H1 (cell line): ENCODE measurements around the gene DIDO1. TPM values are rescaled to one million over a fixed set of nuclear protein-coding genes. Genes with fewer than 3 reads are reported as not detected.
A peak's percentile ranks its signal among the peaks of the same experiment; 100 is the strongest.

Experiments used
- CTCF ChIA-PET: fragments of 300-600 bp; sonication (Branson Sonifier 250); formaldehyde crosslinking; loops from one replicate; lab custom pipeline; 2021; ENCODE audit not compliant: partially characterized antibody; lab: Charles Lee
- POLR2A ChIA-PET: fragments of 300-600 bp; sonication (Branson Sonifier 250); formaldehyde crosslinking; loops from one replicate; lab custom pipeline; 2021; ENCODE audit warnings: inconsistent platforms; ENCODE audit not compliant: partially characterized antibody; lab: Charles Lee
- DNase-seq, 2 experiments: peaks; one replicate each; pipeline versions ENCODE4 v3.0.0 to v3.0.0-alpha.2; 2010 to 2022; ENCODE audit warnings: low spot score in 2 of 2, low read depth in 1 of 2, mixed read lengths in 1 of 2
- FAIRE-seq: peaks from 2 replicates; lab custom pipeline; 2011; peaks lifted over from hg19 to GRCh38; lab: Jason Lieb, UNC
- H2AFZ ChIP-seq: 2 replicates; pipeline ENCODE4 v1.8.1; 2012; ENCODE audit warnings: low read length, inconsistent platforms
- H2AK5ac ChIP-seq: 2 replicates; pipeline ENCODE4 v1.6.1; 2013; ENCODE audit warnings: low read depth, low read length
- H2BK120ac ChIP-seq: replicated peaks from 2 replicates; pipeline ENCODE3; 2013; ENCODE audit warnings: low read depth, low read length, inconsistent platforms
- H2BK12ac ChIP-seq: 2 replicates; pipeline ENCODE4 v1.6.1; 2013; ENCODE audit warnings: low read depth, low read length
- H2BK15ac ChIP-seq: 2 replicates; pipeline ENCODE4 v1.6.1; 2013; ENCODE audit warnings: low read length
- H2BK20ac ChIP-seq: 2 replicates; pipeline ENCODE4 v1.6.1; 2013; ENCODE audit warnings: low read length
- H2BK5ac ChIP-seq: 2 replicates; pipeline ENCODE4 v1.6.1; 2013; ENCODE audit warnings: low read depth, low read length
- H3K14ac ChIP-seq: 2 replicates; pipeline ENCODE4 v1.6.1; 2013; ENCODE audit warnings: inconsistent platforms; ENCODE audit not compliant: insufficient read length
- H3K18ac ChIP-seq: 2 replicates; pipeline ENCODE4 v1.6.1; 2013; ENCODE audit warnings: low read length; ENCODE audit errors: extremely low read depth
- H3K23ac ChIP-seq: 2 replicates; pipeline ENCODE4 v1.6.1; 2013; ENCODE audit warnings: inconsistent platforms; ENCODE audit not compliant: insufficient read length
- H3K23me2 ChIP-seq: 2 replicates; pipeline ENCODE4 v1.6.1; 2013; ENCODE audit warnings: low read depth, low read length
- H3K27ac ChIP-seq: 2 replicates; pipeline ENCODE4 v1.6.1; 2011; ENCODE audit warnings: low read depth, low read length, inconsistent platforms
- H3K27me3 ChIP-seq, 4 experiments: replicated peaks in 1 of 4; 1 replicate in 1 of 4; 2 replicates in 3 of 4; pipeline versions ENCODE4 v1.6.1 to v1.8.1; 2011 to 2013; ENCODE audit warnings: low read length in 3 of 4, mild to moderate bottlenecking in 3 of 4, inconsistent platforms in 2 of 4, mixed read lengths in 2 of 4, moderate library complexity in 1 of 4; ENCODE audit not compliant: control insufficient read depth in 3 of 4, insufficient read depth in 3 of 4; ENCODE audit errors: extremely low read depth in 1 of 4
- H3K36me3 ChIP-seq, 4 experiments: 2 replicates each; pipeline versions ENCODE4 v1.6.1 to v1.8.1; 2011 to 2013; ENCODE audit warnings: mild to moderate bottlenecking in 4 of 4, low read length in 3 of 4, moderate library complexity in 2 of 4, control low read depth in 1 of 4, inconsistent platforms in 1 of 4; ENCODE audit not compliant: insufficient read depth in 4 of 4, control insufficient read depth in 2 of 4
- H3K4ac ChIP-seq: replicated peaks from 2 replicates; pipeline ENCODE3; 2013; ENCODE audit warnings: low read length, low read depth, mixed read lengths, inconsistent platforms; ENCODE audit not compliant: insufficient read length
- H3K4me1 ChIP-seq, 4 experiments: replicated peaks in 1 of 4; 1 replicate in 1 of 4; 2 replicates in 3 of 4; pipeline versions ENCODE4 v1.6.1 to v1.8.1; 2011 to 2013; ENCODE audit warnings: low read length in 3 of 4, inconsistent platforms in 2 of 4, mixed read lengths in 1 of 4; ENCODE audit not compliant: insufficient read depth in 4 of 4, control insufficient read depth in 3 of 4
- H3K4me2 ChIP-seq, 2 experiments: 2 replicates each; pipeline versions ENCODE4 v1.6.1 to v1.8.1; 2011 to 2013; ENCODE audit warnings: low read depth in 2 of 2, low read length in 2 of 2, control low read depth in 1 of 2, inconsistent platforms in 1 of 2, mild to moderate bottlenecking in 1 of 2; ENCODE audit not compliant: insufficient read depth in 1 of 2
- H3K4me3 ChIP-seq, 4 experiments: fragments of 200-600, 300-600 bp in 1 of 4; sonication (generic), shearing (Covaris generic), sonication (Bioruptor Twin) in 1 of 4; 2 replicates each; pipeline versions ENCODE4 v1.5.1 to v1.8.1; 2011 to 2016; ENCODE audit warnings: low read length in 4 of 4, low read depth in 3 of 4, control low read depth in 2 of 4, inconsistent platforms in 2 of 4, mild to moderate bottlenecking in 2 of 4, mixed read lengths in 1 of 4, moderate library complexity in 1 of 4; ENCODE audit not compliant: insufficient read depth in 2 of 4; ENCODE audit errors: extremely low read depth in 1 of 4
- H3K56ac ChIP-seq: replicated peaks from 2 replicates; pipeline ENCODE3; 2013; ENCODE audit warnings: low read depth, mild to moderate bottlenecking, mixed read lengths, low read length, inconsistent platforms; ENCODE audit not compliant: insufficient read length
- H3K79me1 ChIP-seq: 2 replicates; pipeline ENCODE4 v1.6.1; 2013; ENCODE audit warnings: low read depth, low read length, control low read depth
- H3K79me2 ChIP-seq, 2 experiments: 2 replicates each; pipeline versions ENCODE4 v1.6.1 to v1.8.1; 2012 to 2013; ENCODE audit warnings: low read length in 2 of 2, mild to moderate bottlenecking in 2 of 2, inconsistent platforms in 1 of 2; ENCODE audit not compliant: insufficient read depth in 2 of 2, control insufficient read depth in 1 of 2
- H3K9ac ChIP-seq, 4 experiments: replicated peaks in 1 of 4; 1 replicate in 1 of 4; 2 replicates in 3 of 4; pipeline versions ENCODE4 v1.6.1 to v1.8.1; 2011 to 2013; ENCODE audit warnings: low read depth in 3 of 4, low read length in 3 of 4, control low read depth in 2 of 4, mild to moderate bottlenecking in 2 of 4, moderate library complexity in 2 of 4, inconsistent platforms in 1 of 4; ENCODE audit errors: extremely low read depth in 1 of 4
- H3K9me3 ChIP-seq, 2 experiments: 2 replicates each; pipeline versions ENCODE4 v1.6.1 to v1.8.1; 2012 to 2013; ENCODE audit warnings: mild to moderate bottlenecking in 2 of 2, moderate library complexity in 2 of 2, control low read depth in 1 of 2, inconsistent platforms in 1 of 2, low read depth in 1 of 2, low read length in 1 of 2, mixed read lengths in 1 of 2; ENCODE audit not compliant: insufficient read depth in 2 of 2
- H4K20me1 ChIP-seq, 2 experiments: replicated peaks in 1 of 2; 2 replicates each; pipeline versions ENCODE3 to v1.8.1; 2011 to 2013; ENCODE audit warnings: inconsistent platforms in 2 of 2, low read length in 2 of 2, mild to moderate bottlenecking in 1 of 2; ENCODE audit not compliant: insufficient read depth in 2 of 2, control insufficient read depth in 1 of 2
- H4K5ac ChIP-seq: 2 replicates; pipeline ENCODE4 v1.6.1; 2013; ENCODE audit warnings: low read length, low read depth, mixed read lengths, inconsistent platforms; ENCODE audit not compliant: insufficient read length
- H4K8ac ChIP-seq: 2 replicates; pipeline ENCODE4 v1.8.0; 2013; ENCODE audit warnings: mild to moderate bottlenecking, moderate library complexity, low read length, inconsistent platforms; ENCODE audit not compliant: insufficient read depth; ENCODE audit errors: extremely low read depth
- H4K91ac ChIP-seq: replicated peaks from 2 replicates; pipeline ENCODE3; 2013; ENCODE audit warnings: low read length, mixed read lengths, inconsistent platforms; ENCODE audit not compliant: insufficient read length
- SAP30 ChIP-seq: fragments of 300-600 bp; sonication (generic); IDR thresholded peaks from 2 replicates; pipeline ENCODE4 v1.7.1; 2012; ENCODE audit warnings: low read length, moderate library complexity, mild to moderate bottlenecking, inconsistent platforms; ENCODE audit not compliant: insufficient read depth, insufficient replicate concordance
- WGBS, 2 experiments: shearing (Covaris generic) in 1 of 2; methylation state at CpG; one replicate each; pipeline versions ENCODE4 v1.1.6 to v1.1.7; 2013 to 2015; ENCODE audit warnings: low lambda C conversion rate in 2 of 2, mixed read lengths in 2 of 2, inconsistent platforms in 1 of 2, low coverage in 1 of 2, missing lambda C conversion rate in 1 of 2; ENCODE audit not compliant: insufficient replicate concordance in 2 of 2, insufficient coverage in 1 of 2, insufficient read length in 1 of 2; ENCODE audit errors: extremely low coverage in 1 of 2, missing lambda C conversion rate in 1 of 2; 5-methylcytosine and 5-hydroxymethylcytosine counted together
- polyA plus RNA-seq, 7 experiments: library from polyadenylated mRNA; depleted of rRNA in 3 of 7; stranded (reverse) in 5 of 7; unstranded in 2 of 7; fragments of >200 nt in 5 of 7; fragments of 200-250 nt in 2 of 7; gene quantifications; 1 replicate in 5 of 7; 2 replicates in 1 of 7; 4 replicates in 1 of 7; pipeline versions ENCODE4 v1.2.1 to v1.2.3, GENCODE V29; 2011 to 2013; ENCODE audit warnings: missing spikeins in 2 of 7, mixed read lengths in 2 of 7
- total RNA-seq: library from RNA; stranded (reverse); fragmentation: NEBNext Ultra II Directional; extraction: Animal tissue kit (Norgen Biotek cat#: 25700); gene quantifications from 2 replicates; pipeline ENCODE4 v1.2.1, GENCODE V29; 2021

Gene DIDO1
- total and polyA plus RNA-seq, 2 of the 8 experiments (the other 6 are each of a cell fraction or from before 2014, with no cell fraction given), result 53.6 to 82.8 TPM

GRCh38 chr20:62829231-62830230 lies 96.8 kb downstream of the DIDO1 start:
- no peak overlapping the region for H4K8ac ChIP-seq
- no peak overlapping the region for H3K4me2 ChIP-seq
- no peak for FAIRE-seq
- H2BK12ac ChIP-seq, result no peak overlapping the region
- no peaks in the 10 kb centered on the region for H3K23me2 ChIP-seq
- peaks cover 3 to 8% of the 10 kb centered on the region in 2 experiments for H4K20me1 ChIP-seq
- H3K36me3 ChIP-seq, result peaks cover 0 to 19% (median 4%) of the 10 kb centered on the region in 4 experiments; a peak in 5 of 8 replicates
- no peak overlapping the region for H3K4ac ChIP-seq
- H3K23ac ChIP-seq, result no peak overlapping the region
- H3K27me3 ChIP-seq, result no peaks in the 10 kb centered on the region
- H3K79me2 ChIP-seq, result no peaks in the 10 kb centered on the region
- no peak overlapping the region for H2AFZ ChIP-seq
- H4K5ac ChIP-seq, result no peak overlapping the region
- WGBS, 2 experiments, result 92% methylated on average over 27 of the region's 32 CpGs; no CpG with 5 or more reads in 1 of the 2 experiments
- no peak overlapping the region for H2BK120ac ChIP-seq
- H2AK5ac ChIP-seq, result no peak overlapping the region
- H3K9ac ChIP-seq, result no peak overlapping the region
- no peaks in the 10 kb centered on the region for H3K79me1 ChIP-seq
- no peak overlapping the region for H3K27ac ChIP-seq
- ChIA-PET POLR2A (no interaction called here), CTCF (no interaction called here)
- H2BK20ac ChIP-seq, result no peak overlapping the region
- peak overlapping the region; percentile 12; the same call in 1 of the 2 replicates for H2BK5ac ChIP-seq
- no peak overlapping the region for H4K91ac ChIP-seq
- no peak overlapping the region for H3K14ac ChIP-seq
- DNase-seq, result no peak
- peaks cover 0 to 12% (median 4%) of the 10 kb centered on the region in 4 experiments; a peak in 5 of 7 replicates for H3K4me1 ChIP-seq
- no peak overlapping the region for H3K56ac ChIP-seq
- H3K9me3 ChIP-seq, result no peaks in the 10 kb centered on the region
- H3K18ac ChIP-seq, result no peak overlapping the region
- no peak overlapping the region for H2BK15ac ChIP-seq
- H3K4me3 ChIP-seq, result no peak overlapping the region
- no peak for TF ChIP-seq SAP30
